VCaP (cell line): ENCODE results near the gene CCDC6.

Experiments used
- H3K27ac ChIP-seq: fragments of 450-650 bp; 2 replicates; pipeline ENCODE4 v1.5.1; 2017
- TF ChIP-seq, protein P1 (sequence below): fragments of 450-650 bp; conservative IDR thresholded peaks from 2 replicates; pipeline ENCODE4 v1.5.1; 2017; ENCODE audit warnings: mild to moderate bottlenecking, moderate library complexity

Gene CCDC6

DNA sequence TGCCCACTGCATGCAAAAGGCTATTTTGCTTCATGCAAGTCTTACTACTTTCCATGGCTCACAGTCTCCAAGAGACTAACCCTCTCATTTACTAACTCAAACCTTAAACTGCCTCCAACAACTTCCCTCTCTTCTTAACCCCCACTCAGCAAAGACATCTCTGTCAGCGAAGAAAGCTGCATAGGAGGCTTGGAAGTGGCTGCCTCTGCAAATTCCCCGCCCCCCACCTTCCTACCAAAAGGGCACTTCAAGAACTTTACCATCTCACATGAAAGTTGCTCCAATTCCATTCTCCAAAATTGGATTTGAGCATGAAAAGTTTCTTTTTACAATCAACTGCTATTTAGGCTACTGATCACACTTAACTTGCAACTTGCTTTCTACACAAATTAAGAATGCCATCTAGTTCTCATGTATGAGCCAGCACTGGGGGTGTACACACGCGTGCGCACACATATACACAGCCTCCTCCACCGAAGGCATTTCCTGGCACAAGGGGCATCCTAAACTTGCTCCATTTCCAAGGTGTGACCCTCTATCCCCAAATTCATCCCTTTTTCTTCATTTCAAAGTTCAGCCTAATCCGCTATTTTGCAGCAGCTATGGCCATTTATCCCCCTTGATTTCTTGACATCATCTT lies 1.8 kb downstream of the CCDC6 start:
- TF ChIP-seq, protein P1, sequence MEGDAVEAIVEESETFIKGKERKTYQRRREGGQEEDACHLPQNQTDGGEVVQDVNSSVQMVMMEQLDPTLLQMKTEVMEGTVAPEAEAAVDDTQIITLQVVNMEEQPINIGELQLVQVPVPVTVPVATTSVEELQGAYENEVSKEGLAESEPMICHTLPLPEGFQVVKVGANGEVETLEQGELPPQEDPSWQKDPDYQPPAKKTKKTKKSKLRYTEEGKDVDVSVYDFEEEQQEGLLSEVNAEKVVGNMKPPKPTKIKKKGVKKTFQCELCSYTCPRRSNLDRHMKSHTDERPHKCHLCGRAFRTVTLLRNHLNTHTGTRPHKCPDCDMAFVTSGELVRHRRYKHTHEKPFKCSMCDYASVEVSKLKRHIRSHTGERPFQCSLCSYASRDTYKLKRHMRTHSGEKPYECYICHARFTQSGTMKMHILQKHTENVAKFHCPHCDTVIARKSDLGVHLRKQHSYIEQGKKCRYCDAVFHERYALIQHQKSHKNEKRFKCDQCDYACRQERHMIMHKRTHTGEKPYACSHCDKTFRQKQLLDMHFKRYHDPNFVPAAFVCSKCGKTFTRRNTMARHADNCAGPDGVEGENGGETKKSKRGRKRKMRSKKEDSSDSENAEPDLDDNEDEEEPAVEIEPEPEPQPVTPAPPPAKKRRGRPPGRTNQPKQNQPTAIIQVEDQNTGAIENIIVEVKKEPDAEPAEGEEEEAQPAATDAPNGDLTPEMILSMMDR = no peak
- peak overlapping the region; percentile 97 for H3K27ac ChIP-seq

- TF ChIP-seq, protein P1 = no peak
- peak overlapping the region; percentile 97; the same call in 1 of the 2 replicates for H3K27ac ChIP-seq
Observed at GRCh38 chr10:59903871-59904270, 2.5 kb downstream of the CCDC6 start.

- no peak overlapping the region for H3K27ac ChIP-seq
- TF ChIP-seq, protein P1 = no peak
Observed at GRCh38 chr10:59902016-59902415, 4.3 kb downstream of the CCDC6 start.

- TF ChIP-seq, protein P1 = no peak
- H3K27ac ChIP-seq = no peak overlapping the region
Observed at GRCh38 chr10:59901470-59901869, 4.9 kb downstream of the CCDC6 start.

DNA sequence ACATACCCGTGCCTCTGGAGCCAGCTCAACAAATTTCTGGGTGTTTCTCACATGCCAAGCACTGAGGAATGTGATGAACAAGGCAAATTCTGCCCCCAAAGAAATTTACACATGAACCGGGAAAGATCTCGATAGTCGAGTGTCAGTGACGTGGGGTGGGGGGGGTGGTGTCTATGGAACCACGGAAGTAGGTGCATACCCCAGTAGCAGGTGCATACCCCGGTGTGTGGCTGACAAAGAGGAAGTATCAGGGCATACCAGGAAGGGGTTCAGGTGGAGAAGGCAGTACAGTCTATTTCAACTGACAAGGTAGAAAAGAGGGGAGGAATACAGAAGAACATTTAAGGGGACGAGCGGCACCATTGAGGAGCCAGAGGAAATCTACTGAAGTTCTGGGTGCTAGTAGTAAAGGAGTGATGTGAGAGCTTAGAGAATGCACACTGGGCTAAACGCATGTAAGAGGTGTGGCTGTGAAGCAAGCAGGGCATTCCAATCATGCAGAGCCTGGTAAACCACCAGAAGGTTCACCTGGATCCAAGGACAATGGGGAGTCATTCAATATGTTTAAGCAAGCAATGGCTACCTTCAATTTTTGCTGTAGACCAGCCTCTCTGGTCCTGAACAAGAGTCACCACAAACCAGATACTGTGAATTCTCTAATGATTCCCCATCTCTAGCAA lies 6.2 kb downstream of the CCDC6 start:
- TF ChIP-seq, protein P1 = no peak

DNA sequence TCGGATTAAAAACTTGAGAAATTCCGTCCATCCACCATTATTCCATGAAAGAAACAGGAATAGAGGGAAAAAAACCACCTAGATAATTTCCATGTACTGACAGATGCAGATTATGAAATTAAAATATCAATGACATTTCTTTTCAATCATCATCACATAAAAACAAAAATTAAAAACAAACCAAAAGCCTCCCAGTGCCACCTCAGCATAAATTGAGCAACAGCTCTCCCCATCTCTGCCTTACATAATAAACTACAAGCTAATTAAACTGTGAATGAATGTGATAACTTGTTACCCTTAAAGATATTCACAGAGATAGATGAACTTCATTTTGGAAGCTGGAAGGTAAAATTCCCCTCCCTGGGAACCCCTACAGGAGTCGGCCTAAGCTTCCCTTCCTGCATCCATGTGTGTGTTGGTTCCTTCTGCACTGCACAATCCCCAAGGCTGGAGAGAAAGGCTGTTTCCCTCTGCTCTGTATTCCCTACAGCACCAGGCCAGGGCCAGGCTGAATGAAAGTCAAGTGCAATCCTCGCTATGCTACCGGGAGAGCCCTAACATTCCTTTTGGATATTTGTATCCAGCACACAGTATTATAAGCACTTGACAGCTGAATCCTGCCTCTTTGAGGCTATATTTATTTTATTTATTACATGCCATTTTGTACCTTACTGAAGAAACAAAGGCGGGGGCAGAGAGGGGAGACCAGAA lies 8.1 kb downstream of the CCDC6 start:
- TF ChIP-seq, protein P1 = no peak
- H3K27ac ChIP-seq = no peak overlapping the region

More for the DNA sequence above, 6.2 kb downstream of the CCDC6 start:
- no peak overlapping the region for H3K27ac ChIP-seq

DNA sequence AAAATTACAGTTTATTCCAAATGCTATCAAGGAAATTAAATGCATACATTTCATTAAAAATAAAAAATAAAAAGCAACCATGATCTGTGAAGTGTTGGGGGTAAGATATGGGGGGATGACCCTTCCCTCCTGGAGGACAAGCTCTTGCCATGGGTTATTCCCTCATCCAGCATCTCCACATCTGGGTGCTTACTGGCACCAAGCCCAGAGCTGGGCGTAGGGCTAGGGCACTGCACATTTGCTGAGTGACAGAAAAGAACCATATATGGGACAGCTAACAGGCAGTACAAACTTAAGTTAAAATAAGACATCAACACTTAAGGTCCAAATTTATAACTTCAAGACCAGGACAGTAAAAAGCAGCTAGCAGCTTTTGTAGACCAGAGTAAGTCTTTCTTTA lies 10.2 kb downstream of the CCDC6 start:
- TF ChIP-seq, protein P1 = no peak
- no peak overlapping the region for H3K27ac ChIP-seq
